Thoracic aorta (tissue), 2 donors: Measurements from ENCODE around the gene DIP2C. TPM values are rescaled to one million over a fixed set of nuclear protein-coding genes. Genes with fewer than 3 reads are reported as not detected.
"Not testable (repeated sequence)": the region's sequence is repeated elsewhere in the genome, so short reads cannot be mapped to it uniquely, and the experiment has no call there.

ENCODE experiments used
- ATAC-seq: fragments of 150-250 bp; one replicate; pipeline ENCODE4 v1.8.0; 2017; ENCODE audit warnings: low read depth; ENCODE audit not compliant: insufficient number of reproducible peaks, low FRiP score
- DNase-seq: peaks from one replicate; pipeline ENCODE4 v3.0.0-alpha.2; 2020; ENCODE audit warnings: low spot score
- H3K27ac ChIP-seq, 2 donors: fragments of 200-600 bp; sonication (generic); 1 replicate in 1 of 2; 2 replicates in 1 of 2; pipeline ENCODE4 v1.5.1; 2016; ENCODE audit warnings: mild to moderate bottlenecking in 2 of 2, moderate library complexity in 2 of 2
- H3K27me3 ChIP-seq: fragments of 200-600 bp; sonication (generic); replicated peaks from 2 replicates; pipeline ENCODE4 v1.6.0; 2016; ENCODE audit warnings: mild to moderate bottlenecking; ENCODE audit not compliant: insufficient read depth
- H3K36me3 ChIP-seq: fragments of 200-600 bp; sonication (generic); one replicate; pipeline ENCODE4 v1.5.1; 2016
- H3K4me1 ChIP-seq, 2 donors: fragments of 200-600 bp; sonication (generic); 1 replicate in 1 of 2; 2 replicates in 1 of 2; pipeline versions ENCODE4 v1.5.1 to v1.6.0; 2016; ENCODE audit warnings: low read depth in 2 of 2, mild to moderate bottlenecking in 1 of 2; ENCODE audit not compliant: control insufficient read depth in 1 of 2
- H3K4me3 ChIP-seq: fragments of 200-600 bp; sonication (generic); 2 replicates; pipeline ENCODE4 v1.5.1; 2016; ENCODE audit warnings: mild to moderate bottlenecking
- H3K9me3 ChIP-seq: fragments of 200-600 bp; sonication (generic); 2 replicates; pipeline ENCODE4 v1.5.1; 2016
- CTCF ChIP-seq: fragments of 200-600 bp; sonication (generic); IDR thresholded peaks from one replicate; pipeline ENCODE4 v1.5.1; 2019; ENCODE audit warnings: antibody characterized with exemption
- total RNA-seq, 2 donors: library from RNA; depleted of rRNA; stranded (reverse); fragments of >200 nt; gene quantifications; one replicate each; pipeline versions ENCODE4 v1.1.0 to v1.2.3, GENCODE V29; 2016

Gene DIP2C
- total RNA-seq, 2 donors from 2014 or later = 36.8 to 44.0 TPM

- DNase-seq (no peak), ATAC-seq (no peak)
- Histone ChIP-seq H3K4me1 (no peaks in the 10 kb centered on the region), H3K9me3 (no peaks in the 10 kb centered on the region), H3K27me3 (no peaks in the 10 kb centered on the region), H3K4me3 (no peak overlapping the region), H3K27ac (no peak overlapping the region), H3K36me3 (peaks cover 5% of the 10 kb centered on the region)
- TF ChIP-seq CTCF = no peak
Measured at GRCh38 chr10:436911-437665, 252.4 kb downstream of the DIP2C start.

DNA sequence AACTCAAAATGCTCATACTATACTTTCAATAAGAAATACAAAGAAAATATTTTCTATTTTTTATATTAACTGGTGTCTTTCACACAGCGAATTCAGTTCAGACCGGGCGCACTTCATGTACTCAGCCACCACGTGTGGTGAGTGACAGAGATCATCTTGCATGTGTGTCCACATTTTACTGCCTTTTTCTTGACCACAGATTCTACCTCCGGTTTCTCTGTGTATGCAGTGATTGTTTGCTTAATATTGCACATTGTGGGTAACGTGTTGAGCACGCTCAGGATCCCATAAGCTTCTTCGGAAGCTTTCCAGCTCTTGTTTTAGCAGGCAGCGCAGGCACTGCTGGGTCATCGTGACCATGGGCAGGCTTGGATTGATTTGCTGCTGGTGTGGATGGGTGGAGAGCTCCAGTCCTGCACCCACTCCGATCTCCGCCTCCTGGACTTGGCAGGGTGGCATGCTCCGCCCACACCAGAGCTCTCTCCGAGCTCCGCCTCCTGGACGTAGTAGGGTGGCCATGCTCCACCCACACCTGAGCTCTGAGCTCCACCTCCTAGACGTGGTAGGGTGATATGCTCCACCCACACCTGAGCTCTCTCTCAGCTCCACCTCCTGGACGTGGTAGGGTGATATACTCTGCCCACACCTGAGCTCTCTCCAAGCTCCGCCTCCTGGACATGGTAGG lies 253.3 kb downstream of the DIP2C start:
- H3K27me3 ChIP-seq = no peaks in the 10 kb centered on the region
- no peaks in the 10 kb centered on the region for H3K9me3 ChIP-seq
- H3K27ac ChIP-seq = no peak overlapping the region
- DNase-seq = no peak
- H3K36me3 ChIP-seq = peaks cover 5% of the 10 kb centered on the region
- no peaks in the 10 kb centered on the region for H3K4me1 ChIP-seq
- ATAC-seq = no peak
- TF ChIP-seq CTCF = no peak
- H3K4me3 ChIP-seq = no peak overlapping the region

DNA sequence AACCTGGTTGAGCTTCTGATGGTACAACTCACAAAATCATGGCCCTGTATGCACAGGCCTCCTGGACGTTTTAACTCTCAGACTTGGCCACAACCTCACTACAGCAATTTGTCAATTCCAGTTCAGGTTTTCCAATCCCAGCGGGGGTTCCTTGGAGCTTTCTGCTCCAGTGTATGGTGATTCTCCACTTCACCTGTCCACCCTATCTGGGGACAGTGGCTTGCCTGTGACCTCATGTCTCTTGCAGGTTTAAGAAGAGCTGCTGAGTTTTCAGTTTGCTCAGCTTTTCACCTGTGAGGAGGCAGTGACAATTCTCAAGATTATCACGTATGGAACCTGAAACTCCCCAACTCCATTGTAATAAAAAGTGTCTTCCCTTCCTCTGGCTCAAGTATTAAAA lies 254.1 kb downstream of the DIP2C start:
- no peak overlapping the region for H3K27ac ChIP-seq
- H3K4me3 ChIP-seq = no peak overlapping the region
- peaks cover 5% of the 10 kb centered on the region for H3K36me3 ChIP-seq
- no peak for ATAC-seq
- TF ChIP-seq CTCF = no peak
- H3K4me1 ChIP-seq = no peaks in the 10 kb centered on the region
- no peak for DNase-seq
- no peaks in the 10 kb centered on the region for H3K9me3 ChIP-seq
- no peaks in the 10 kb centered on the region for H3K27me3 ChIP-seq

- Histone ChIP-seq H3K9me3 (no peaks in the 10 kb centered on the region), H3K36me3 (no peaks in the 10 kb centered on the region), H3K27ac (no peak overlapping the region), H3K27me3 (no peaks in the 10 kb centered on the region), H3K4me1 (no peaks in the 10 kb centered on the region), H3K4me3 (no peak overlapping the region)
- TF ChIP-seq CTCF = no peak
- ATAC-seq (no peak), DNase-seq (no peak)
Measured at GRCh38 chr10:429696-430095, 259.8 kb downstream of the DIP2C start.

DNA sequence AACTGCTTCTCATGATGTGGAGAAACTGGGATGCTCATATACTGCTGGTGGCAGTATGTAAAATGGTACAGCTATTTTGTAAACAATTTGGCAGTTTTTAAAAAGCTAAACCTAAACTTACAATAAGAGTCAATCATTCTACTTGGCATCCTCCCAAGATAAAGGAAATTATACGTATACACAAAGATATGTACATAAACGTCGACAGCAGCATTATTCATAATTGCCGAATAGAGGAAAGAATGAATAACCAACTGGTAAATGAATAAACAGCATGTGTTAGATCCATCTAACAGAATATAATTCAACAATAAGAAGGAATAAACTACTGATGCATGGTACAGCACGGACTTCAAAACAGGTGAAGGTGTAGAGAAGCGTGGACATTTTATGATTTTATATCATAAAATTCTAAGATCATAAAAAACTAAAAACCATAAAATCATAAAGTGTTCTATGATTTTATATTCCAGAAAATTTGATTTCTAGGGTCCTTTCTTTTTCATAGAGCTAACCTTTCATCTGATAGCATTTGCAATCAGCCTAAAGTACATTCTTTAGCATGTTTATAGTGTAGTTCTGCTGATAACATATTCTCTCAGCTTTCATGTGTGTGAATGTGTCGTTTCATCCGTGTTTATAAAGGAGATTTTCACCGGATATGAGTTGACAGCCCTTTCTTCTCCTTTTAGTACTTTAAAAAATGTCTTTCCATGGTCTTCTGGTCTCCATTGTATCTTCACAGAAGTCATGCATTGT lies 261.5 kb downstream of the DIP2C start:
- no peaks in the 10 kb centered on the region for H3K27me3 ChIP-seq
- no peaks in the 10 kb centered on the region for H3K36me3 ChIP-seq
- DNase-seq = no peak
- no peak overlapping the region for H3K4me3 ChIP-seq
- TF ChIP-seq CTCF = no peak
- no peak overlapping the region for H3K27ac ChIP-seq
- no peaks in the 10 kb centered on the region for H3K9me3 ChIP-seq
- H3K4me1 ChIP-seq = no peaks in the 10 kb centered on the region
- ATAC-seq = no peak

GRCh38 chr10:425365-425764 lies 264.1 kb downstream of the DIP2C start:
- H3K27ac ChIP-seq, ATAC-seq, H3K4me3 ChIP-seq, DNase-seq, H3K9me3 ChIP-seq, H3K27me3 ChIP-seq, H3K36me3 ChIP-seq: not testable (repeated sequence)
- H3K4me1 ChIP-seq = peaks cover 2 to 15% of the 10 kb centered on the region in 2 donors

GRCh38 chr10:424724-425123 lies 264.7 kb downstream of the DIP2C start:
- not testable (repeated sequence) for H3K4me3 ChIP-seq, ATAC-seq, DNase-seq, H3K36me3 ChIP-seq, H3K9me3 ChIP-seq, H3K27me3 ChIP-seq, H3K27ac ChIP-seq
- H3K4me1 ChIP-seq = peaks cover 6 to 19% of the 10 kb centered on the region in 2 donors
